ENCODE measurements around the gene PAGR1.
"Not testable (repeated sequence)": the region's sequence is repeated elsewhere in the genome, so short reads cannot be mapped to it uniquely, and the experiment has no call there.

PAGR1 gene

GRCh38 chr16:29813644-29814562, 2.0 kb upstream of the PAGR1 start:
- no peak for DNase-seq

GRCh38 chr16:29814592-29814991, 1.4 kb upstream of the PAGR1 start:
- no peak for DNase-seq

- no peak for DNase-seq
Measured at GRCh38 chr16:29815032-29815721, 775 bp upstream of the PAGR1 start.

- peak; percentile 49 for DNase-seq
Measured at GRCh38 chr16:29816694-29817441, 916 bp downstream of the PAGR1 start.

- DNase-seq: no peak
Measured at GRCh38 chr16:29818082-29818481, 2.1 kb downstream of the PAGR1 start.

GRCh38 chr16:29819506-29819905, 3.6 kb downstream of the PAGR1 start:
- no peak for DNase-seq

- no peak for DNase-seq
Measured at GRCh38 chr16:29820271-29820701, 4.3 kb downstream of the PAGR1 start, which contains the start of gene MVP. Gene MVP (plus strand): TSS chr16:29820462. CDS start chr16:29830550, 10,088 bp downstream.

- no peak for DNase-seq
Measured at GRCh38 chr16:29820730-29821642, 5.0 kb downstream of the PAGR1 start.

- DNase-seq: no peak
Measured at GRCh38 chr16:29821643-29822115, 5.7 kb downstream of the PAGR1 start.

- no peak for DNase-seq
Measured at GRCh38 chr16:29824589-29825144, 8.7 kb downstream of the PAGR1 start.

- no peak for DNase-seq
Measured at GRCh38 chr16:29825145-29826044, 9.4 kb downstream of the PAGR1 start.

GRCh38 chr16:29826342-29826695, 10.4 kb downstream of the PAGR1 start:
- DNase-seq: no peak

GRCh38 chr16:29830774-29831173, 14.8 kb downstream of the PAGR1 start:
- no peak for DNase-seq

GRCh38 chr16:29831490-29831889, 15.5 kb downstream of the PAGR1 start:
- DNase-seq: no peak

GRCh38 chr16:29833219-29833618, 17.3 kb downstream of the PAGR1 start:
- DNase-seq: not testable (repeated sequence)

- DNase-seq: no peak
Measured at GRCh38 chr16:29834079-29834478, 18.1 kb downstream of the PAGR1 start.

- DNase-seq: no peak
Measured at GRCh38 chr16:29835926-29836325, 20.0 kb downstream of the PAGR1 start.

GRCh38 chr16:29836623-29837022, 20.7 kb downstream of the PAGR1 start:
- DNase-seq: no peak

- no peak for DNase-seq
Measured at GRCh38 chr16:29837841-29838240, 21.9 kb downstream of the PAGR1 start.

GRCh38 chr16:29839822-29840221, 23.9 kb downstream of the PAGR1 start:
- no peak for DNase-seq

GRCh38 chr16:29840240-29840639, 24.3 kb downstream of the PAGR1 start:
- DNase-seq: no peak

All from GF-D8 (cell line).